Activated CD4-positive, alpha-beta T cell treated with anti-CD3 and anti-CD28 coated beads for 24 hours (primary cell): ENCODE data around the gene ARAP3.

Experiments
- DNase-seq, 2 donors: peaks; one replicate each; pipeline ENCODE4 v3.0.0-alpha.2; 2020; ENCODE audit warnings: low read depth in 2 of 2

The ARAP3 gene

GRCh38 chr5:141669520-141669919 is 12.5 kb downstream of the ARAP3 start:
- DNase-seq = no peak

- DNase-seq = no peak
These were observed 13.3 kb downstream of the ARAP3 start for GRCh38 chr5:141668601-141669265.

GRCh38 chr5:141665995-141666940 is 15.8 kb downstream of the ARAP3 start:
- DNase-seq = no peak

GRCh38 chr5:141664733-141665461 is 17.1 kb downstream of the ARAP3 start:
- peak; percentile 62 to 72 for DNase-seq

DNA sequence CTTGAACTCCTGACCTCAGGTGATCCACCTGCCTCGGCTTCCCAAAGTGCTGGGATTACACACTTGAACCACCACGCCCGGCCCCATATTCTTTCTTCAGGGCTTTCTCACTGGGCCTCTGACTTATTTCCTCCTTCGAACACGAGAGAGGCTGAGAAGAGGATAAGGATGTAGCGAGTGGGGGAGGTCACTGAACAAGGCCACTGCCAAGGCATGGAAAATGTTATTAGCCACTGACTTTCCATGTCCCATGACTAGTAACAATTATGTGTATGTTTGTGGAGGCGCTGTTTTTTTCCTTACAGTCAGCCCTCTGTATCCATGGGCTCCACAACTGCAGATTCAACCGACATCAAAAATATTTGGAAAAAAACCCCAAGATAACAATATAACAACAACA is 18.5 kb downstream of the ARAP3 start:
- no peak for DNase-seq

DNA sequence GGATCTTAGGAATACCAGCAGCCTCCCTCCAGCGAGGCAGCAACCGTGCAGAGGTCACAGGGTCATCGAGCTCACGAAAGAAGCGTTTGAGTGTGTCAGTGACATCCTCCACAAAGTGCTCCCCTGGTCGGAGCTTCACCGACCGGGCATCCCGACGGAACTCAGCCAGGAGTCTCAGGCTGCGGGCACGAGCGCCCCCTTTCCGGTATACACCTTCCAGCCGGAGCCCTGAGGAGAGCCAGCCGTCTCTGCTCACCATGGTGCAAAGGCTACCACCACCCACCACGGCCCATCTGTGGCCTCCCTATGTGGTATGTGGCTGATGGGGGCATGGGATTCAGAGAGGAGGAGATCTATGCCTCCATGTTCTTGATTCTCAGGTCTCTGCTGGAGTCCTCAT is 20.0 kb downstream of the ARAP3 start:
- no peak for DNase-seq

DNA sequence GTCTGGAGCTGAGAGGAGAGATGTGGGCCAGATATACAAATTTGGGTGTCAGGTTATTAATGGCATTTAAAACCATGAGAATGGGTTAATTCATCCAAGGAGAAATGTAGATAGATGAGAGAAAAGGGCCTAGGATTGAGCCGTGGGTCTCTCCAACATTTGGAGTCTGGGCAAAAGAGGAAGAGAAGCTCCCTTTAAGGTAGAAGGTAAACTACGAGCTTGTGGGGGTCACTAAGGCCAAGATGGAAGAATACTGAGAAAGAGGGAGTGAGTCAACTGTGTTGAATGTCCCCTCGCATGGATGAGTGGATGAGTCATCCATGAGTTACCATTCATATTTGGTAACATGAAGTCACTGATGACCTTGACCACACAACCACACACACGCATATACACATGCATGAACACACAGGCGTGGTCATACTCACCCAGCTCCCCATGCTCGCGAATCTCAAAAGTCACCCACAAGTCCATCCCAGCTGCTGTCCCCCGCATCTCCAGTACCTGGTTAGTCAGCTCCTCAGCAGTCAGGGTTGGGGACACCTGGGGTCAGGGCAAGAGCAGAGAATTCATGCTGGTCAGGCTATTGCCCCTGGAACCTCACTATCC is 24.0 kb downstream of the ARAP3 start:
- no peak for DNase-seq

DNA sequence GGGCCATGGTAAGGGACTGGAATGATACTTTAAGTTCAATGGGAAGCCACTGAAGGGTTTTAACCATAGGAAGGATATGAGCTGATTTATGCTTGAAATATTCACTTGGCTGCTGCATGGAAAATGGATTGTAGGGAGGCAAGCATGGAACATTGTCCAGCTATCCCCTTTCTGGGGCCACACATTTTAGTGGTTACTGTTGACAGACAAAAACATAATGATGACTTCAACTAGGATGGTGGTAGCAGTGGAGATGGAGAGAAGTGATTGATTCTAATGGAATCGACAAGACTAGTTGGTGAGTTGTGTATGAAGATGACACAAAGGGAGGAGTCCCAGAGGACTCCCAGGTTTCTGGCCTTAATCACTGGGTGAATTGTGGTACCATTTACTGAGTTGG is 24.6 kb downstream of the ARAP3 start:
- DNase-seq = no peak

GRCh38 chr5:141656396-141656795 is 25.6 kb downstream of the ARAP3 start:
- DNase-seq = no peak

- no peak for DNase-seq
These were observed 27.0 kb downstream of the ARAP3 start for GRCh38 chr5:141655020-141655419.

- DNase-seq = no peak
These were observed 27.7 kb downstream of the ARAP3 start for GRCh38 chr5:141654298-141654697.

- no peak for DNase-seq
These were observed 30.3 kb downstream of the ARAP3 start for GRCh38 chr5:141651728-141652105.

DNA sequence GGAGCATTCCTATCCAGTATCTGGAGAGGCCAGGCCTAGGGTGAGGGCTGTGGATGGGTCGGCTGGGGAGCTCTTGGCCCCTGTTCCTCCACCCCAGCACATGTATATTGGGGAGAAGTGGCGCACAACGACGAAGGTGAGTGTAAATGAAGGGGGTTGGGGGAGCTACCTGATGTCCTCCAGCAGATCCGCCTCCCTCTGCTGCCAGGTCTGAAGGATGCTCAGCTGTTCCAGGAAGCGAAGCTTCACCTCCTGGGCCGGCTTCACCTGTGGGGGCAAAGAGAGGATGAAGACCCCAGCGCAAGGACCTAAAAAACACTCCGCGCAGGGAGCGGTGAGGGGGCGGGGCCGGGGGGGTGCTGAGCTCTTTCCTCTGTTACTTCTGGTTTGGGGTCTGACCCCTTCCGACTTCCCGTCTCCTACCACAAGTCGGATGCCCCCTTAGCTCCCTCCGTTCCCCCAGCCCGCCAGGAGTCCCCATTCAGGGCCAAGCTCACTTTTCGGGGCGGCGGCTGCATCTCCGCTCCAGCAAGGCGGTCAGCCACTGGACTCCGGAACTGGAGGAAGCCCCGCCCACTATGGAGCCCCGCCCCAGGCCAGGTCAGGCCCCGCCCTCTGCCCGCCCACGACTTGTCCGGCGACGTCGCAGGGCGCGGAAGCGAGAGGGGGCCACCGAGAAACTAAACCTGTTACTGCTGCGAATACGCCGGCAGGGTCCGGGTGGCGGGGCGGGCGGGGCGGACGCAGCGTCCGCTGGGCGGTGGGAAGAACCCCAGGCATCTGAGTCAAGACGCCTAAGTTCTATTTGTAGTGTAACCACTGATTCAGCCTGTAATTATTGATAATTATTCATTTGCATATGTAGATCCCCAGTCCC is 30.9 kb downstream of the ARAP3 start, which contains the start of gene FCHSD1:
Gene FCHSD1 (minus strand): TSS at position 568 of the 877 bp plus-strand sequence. CDS start 50 bp downstream, at position 518.
- peak; percentile 62 to 78 for DNase-seq

- no peak for DNase-seq
These were observed 32.1 kb downstream of the ARAP3 start for GRCh38 chr5:141649972-141650371.

DNA sequence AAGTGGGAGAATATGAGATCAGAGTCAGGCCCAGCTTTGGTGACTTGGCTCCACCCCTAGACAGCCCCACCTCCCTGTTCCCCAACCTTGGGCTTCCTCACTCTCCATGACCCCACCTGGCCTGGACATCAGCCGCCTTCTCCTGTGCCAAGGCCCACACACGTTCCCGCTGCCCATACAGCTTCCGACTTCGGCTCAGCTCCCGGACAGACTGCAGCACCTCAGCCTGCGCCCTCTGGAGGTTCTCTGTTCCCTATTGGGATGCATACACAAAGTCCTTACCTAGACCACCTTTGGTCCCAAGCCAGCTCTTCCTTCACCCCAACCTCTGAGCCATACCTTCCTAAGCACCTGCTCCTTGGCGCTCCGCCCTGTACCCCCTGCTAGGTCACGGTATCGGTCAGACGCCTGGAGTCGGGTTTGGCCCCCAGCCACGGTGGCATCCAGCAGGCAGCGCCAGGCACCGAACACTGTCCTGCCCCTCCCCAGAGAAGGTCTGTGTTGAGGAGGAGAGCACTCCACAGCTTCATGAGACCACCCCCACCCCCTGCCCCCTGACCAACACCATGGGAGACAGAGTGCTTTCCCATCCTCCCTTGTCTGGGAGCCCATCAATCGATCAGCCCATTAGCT is 32.9 kb downstream of the ARAP3 start:
- DNase-seq = no peak

- no peak for DNase-seq
These were observed 34.2 kb downstream of the ARAP3 start for GRCh38 chr5:141647851-141648250.

GRCh38 chr5:141647242-141647641 is 34.8 kb downstream of the ARAP3 start:
- no peak for DNase-seq

GRCh38 chr5:141646026-141646425 is 36.0 kb downstream of the ARAP3 start:
- no peak for DNase-seq

DNA sequence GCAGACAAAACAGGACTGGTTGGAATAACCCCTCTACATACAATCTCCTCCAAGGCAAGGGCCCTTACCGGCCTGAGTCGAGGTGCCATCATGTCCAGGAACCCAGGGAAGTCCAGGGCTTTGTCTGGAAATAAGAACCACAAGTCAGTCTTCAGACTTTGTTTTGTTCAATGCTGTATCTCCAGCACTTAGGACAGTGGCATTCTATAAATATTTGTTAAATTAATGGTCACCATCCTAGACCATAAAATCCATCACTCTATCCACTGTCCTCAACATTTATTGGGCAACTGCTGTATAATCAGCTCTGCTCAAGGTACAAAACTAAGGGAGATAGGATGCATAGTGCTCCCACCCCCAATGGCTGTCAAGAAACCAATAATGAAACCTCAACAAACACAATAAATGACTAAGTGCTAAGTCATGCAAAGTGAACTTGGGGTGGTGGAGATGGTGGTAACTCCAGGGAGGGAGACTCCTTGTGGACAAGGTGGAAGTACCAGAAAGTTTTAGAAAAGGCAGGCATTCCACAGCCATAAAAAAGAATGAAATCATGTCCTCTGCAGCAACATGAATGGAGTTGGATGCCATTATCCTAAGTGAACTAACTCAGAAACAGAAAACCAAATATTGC is 40.3 kb downstream of the ARAP3 start:
- peak in 1 of 2 donors; percentile 23 for DNase-seq

DNA sequence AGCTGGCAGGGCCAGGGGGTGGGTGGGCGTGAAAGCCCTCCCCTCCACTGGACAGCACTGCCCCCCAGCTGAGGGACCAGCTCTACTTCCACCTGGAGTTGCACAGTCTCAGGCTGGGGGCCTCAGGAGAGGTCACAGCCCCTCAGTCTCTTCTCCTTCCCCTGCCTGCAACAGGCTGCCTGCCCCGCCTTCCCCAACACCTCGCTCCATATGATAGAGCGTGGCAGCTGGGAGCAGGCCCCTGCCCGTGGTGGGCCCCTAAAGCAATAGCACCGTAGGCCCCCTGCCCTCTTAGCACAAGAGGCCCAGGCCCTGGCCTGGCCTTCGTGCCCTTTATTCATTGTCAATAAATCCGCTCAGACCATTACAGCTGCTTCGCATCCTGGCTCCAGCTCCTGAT is 41.3 kb downstream of the ARAP3 start:
- DNase-seq = no peak
